Renal cortical epithelial cell (primary cell): ENCODE data around the gene FRMD4A. TPM values are rescaled to one million over a fixed set of nuclear protein-coding genes. Genes with fewer than 3 reads are reported as not detected.
A peak's percentile ranks its signal among the peaks of the same experiment; 100 is the strongest.

Experiments used
- DNase-seq: peaks from one replicate; pipeline ENCODE4 v3.0.0-alpha.2; 2011; ENCODE audit warnings: low read depth
- total RNA-seq: library from RNA; depleted of rRNA; stranded (reverse); fragments of >200 nt; gene quantifications from 2 replicates; pipeline ENCODE4 v1.2.3, GENCODE V29; 2014

Gene FRMD4A
- total RNA-seq, 1 donor from 2014 or later, result 18.6 TPM

DNA sequence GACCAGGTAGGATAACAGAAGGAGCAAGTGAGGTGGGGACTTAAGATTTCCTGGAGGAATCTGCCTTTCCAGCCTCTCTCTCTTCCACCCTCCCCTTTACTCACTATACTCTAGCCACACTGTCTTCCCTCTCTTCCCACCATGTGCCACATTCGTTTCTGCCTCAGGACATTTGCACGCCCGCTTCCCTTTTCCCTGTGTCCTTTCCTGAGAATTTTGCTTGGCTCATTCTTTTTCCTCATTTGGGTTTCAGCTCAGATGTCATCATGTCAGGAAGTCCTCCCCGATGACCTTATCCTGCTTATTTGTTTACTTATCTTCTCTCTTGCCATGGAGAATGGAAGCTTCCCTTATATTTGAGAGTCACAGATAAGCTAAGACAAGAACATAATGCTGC lies 380.2 kb downstream of the FRMD4A start:
- no peak for DNase-seq

DNA sequence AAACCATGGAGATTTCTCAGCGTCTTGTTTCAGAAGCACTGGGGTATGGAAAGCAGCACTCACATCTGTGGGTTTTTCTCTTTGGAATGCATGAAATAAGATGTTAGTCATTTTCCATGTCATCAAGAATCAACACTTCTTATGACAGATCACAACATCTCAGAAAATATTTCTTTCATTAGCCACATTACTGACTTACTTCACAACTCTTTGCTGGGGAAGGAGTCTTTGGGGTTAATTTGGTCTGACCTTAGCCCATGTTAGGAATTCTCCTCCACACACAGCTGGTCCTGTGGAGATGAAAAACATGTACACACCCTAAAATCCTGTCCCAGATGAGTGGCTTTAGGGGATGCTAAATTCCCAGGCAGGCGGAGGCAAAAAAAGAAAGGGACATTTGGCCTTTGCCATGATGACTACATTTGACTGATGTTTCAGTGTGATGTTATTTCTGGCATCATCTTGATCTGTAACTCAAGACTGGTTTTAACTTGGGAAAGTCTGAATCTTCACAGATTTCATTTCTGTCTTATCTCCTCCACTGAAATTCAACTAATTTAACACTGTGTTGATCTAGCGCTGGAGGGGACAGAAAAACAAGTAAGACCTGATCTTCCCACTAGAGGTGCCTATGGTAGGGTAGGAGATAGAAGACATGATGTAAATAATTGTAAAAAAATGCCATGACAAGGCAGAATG lies 380.7 kb downstream of the FRMD4A start:
- peak; percentile 79 for DNase-seq

DNA sequence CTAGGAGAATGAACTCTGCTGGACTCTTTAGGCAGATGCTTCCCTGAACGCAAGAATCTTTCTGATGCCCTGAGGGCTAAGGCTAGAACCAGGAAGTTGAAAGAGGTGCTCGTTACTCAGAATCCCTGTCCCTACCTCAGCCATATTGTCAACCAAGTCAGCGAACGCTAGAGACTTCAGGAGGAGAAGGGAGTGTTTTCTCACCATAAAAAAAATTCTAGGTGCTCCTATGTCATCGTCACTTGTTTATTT lies 384.6 kb downstream of the FRMD4A start:
- no peak for DNase-seq

DNA sequence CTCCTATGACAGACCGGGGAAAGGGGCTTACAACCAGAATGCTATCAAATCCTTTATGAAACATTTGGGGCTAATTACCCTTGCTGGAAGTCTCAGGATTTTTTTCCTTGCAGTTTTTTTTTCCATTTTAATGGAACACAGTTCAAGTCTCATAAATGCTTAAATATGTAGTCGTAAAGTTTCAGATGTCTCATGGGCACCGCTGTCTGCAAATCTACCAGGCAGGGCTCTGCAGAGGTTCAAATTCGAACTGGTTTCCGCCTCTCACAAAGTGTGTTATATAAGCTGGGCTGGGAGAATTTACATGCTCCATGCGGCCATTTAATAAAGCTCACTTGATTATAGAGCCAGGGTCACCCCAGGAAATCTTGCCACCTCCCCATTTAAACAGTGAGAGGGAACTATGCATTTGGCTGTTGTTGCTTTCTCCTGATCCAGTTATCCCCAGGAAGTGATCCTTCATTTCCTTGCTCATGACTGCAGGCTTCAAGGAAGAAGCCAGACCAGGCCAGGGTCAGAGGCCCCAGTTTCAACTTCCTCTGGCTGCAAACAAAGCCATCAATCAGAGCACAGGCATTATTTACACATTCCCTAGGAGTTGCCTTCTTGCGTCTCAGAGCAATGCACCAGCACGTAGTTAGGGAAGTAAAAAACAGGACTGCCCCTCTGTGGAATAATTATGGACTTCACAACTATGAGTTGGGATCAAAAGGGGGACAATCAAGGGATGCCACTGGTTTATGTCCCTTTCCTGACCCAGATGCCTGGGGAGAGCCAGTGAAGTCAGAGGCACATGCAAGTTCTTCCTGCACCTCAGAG lies 385.1 kb downstream of the FRMD4A start:
- DNase-seq, result peak; percentile 46

DNA sequence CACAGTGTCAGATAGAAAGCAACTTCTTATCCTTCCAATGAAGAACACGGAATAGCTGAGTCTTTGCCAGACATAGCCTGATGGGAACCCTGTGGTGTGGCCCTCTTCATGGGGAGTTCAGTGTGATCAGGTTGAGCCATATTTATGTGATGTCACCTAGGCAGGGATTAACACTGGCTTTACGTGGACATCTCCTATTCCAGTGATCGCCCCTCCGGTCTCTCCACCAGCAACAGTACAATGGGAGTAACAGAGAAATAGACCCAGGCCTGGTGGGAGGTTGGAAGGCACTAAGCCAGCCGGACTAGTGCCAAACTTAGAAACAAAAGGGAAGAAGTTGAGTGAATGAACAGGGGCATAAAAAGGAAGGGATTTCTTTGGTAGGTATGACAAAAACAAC lies 385.9 kb downstream of the FRMD4A start:
- no peak for DNase-seq

DNA sequence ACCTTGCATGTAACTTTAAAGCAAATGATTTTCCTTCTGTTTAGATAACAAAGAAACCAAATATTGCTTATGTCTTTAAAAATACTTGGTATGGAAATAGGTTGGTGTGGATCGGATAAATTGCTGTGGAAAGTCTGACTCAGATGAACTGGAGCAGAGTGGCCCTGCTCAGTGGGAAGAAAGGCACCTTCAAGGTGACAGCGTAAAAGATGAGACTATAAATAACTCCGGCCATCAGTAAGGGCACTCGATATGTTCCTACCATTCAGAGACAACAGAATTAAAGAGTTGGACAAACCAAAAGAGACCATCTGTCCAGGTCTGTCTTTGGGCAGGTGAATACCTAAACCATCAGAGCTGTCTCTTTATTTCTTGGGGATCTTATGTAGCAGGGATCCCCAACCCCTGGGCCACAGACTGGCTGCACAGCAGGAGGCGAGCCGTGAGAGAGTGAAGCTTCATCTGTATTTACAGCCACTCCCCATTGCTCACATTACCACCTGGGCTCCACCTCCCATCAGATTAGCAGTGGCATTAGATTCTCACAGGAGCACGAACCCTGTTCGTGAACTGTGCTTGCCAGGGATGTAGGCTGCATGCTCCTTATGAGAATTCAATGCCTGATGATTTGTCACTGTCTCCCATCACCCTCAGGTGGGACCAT lies 386.9 kb downstream of the FRMD4A start:
- DNase-seq, result no peak

DNA sequence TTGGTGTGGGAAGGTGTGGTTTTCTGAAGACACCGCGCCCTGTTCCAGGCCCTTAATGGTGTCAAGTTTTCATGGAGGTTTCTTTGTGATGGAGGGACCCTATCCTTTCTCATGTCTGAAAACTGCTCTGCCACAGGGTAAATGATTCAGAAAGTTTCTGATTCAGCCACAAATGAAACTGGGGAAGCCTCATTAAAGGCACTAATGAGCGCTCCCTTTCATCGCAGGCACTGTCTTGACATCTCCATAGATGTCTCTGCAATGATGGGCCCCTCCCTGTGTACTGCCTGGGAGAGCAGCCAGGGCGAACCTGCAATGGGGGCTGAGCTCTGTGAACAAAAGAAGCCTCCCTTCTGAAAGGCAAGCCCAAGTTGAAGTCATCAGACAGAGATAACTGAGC lies 388.7 kb downstream of the FRMD4A start:
- no peak for DNase-seq

DNA sequence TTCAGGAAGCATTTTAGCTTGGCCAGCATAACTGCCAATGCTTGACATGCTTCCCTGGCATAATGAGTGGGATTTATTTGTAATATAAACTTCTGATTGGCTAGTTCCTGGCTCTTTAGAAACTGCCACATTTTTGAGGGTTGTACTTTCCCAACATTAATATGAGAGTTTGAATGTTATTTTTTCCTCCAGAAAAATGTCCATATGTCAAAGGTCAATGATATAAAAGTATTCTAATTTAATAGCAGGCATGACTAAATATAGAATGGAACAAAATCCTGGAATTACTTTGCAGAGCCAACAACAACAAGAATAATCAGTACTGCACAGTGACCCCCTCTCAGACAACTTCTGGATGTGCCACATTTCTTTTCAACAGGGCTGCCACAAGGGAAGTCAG lies 391.3 kb downstream of the FRMD4A start:
- no peak for DNase-seq

DNA sequence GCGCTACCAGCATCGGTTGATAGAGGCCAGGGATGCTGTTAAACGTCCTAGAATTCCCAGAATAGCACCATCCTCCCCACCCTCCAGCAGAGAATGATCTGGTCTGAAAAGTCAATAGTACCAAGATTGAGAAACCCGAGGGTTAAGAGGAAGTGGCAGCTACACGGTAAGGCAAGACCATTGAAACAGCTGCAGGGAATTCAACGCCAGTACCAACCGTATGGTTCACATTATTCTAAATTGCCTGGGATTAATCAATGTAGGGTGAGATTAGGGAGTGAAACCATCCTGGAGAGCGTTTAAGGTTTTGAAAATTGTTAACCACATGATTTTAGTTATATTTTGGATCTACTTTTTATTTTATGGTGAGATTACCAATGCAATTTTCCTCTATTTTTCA lies 391.8 kb downstream of the FRMD4A start:
- DNase-seq, result no peak

DNA sequence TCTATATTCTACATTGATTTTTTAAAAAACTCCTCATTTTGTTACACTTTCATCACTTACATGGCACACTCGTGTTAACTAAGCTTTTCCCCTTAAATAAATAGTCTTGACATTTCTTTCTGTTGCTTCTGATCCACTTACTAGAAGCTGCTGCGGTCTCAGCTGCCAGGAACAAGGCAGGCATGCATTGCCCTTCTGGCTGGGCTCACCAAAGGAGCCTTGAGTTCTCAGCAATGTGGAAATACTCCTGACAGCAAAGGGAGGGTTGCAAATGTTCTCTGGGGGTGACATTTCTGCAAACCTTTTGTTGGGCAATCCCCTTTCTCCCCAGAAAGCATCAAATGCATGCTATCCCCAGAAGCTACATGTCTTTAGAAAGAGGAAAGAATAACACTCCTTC lies 393.9 kb downstream of the FRMD4A start:
- no peak for DNase-seq

DNA sequence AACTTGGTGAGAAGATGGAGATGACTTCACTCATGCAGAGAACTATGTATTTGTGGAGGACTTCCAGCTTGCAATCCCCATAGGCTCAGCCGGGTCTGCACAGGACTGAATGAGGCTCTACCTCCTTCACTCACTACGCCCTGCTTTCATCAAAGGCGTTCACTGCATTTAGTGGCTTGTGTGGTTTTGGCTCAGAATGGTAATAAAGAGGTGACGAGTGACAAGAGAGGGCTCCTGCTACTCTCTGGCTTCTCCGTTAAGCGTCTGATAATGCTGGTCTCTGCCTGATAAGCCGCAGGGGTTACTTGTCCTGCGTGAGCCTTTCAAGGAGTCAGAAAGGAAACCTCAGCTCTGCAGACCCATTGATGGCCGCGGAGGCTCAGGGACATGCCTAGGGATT lies 400.6 kb downstream of the FRMD4A start:
- no peak for DNase-seq

DNA sequence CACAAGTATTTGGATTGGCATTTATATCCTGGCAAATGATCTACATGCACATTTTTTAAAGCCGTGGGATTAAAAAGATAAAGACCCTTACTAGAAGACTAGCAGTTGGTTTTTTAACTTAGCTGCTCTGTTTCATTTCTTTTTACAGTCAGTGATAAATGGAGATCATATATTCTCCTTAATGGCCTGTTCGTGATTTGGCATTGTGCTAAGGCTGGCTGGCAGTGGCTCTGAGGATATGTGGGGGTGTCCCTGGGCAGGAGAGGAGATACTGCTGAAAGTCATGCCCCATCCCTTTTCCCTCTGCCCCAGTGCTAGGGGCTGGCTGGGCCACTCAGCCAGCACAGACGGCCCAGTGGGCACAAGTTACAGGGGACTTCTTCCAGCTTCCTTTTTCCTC lies 402.3 kb downstream of the FRMD4A start:
- no peak for DNase-seq

DNA sequence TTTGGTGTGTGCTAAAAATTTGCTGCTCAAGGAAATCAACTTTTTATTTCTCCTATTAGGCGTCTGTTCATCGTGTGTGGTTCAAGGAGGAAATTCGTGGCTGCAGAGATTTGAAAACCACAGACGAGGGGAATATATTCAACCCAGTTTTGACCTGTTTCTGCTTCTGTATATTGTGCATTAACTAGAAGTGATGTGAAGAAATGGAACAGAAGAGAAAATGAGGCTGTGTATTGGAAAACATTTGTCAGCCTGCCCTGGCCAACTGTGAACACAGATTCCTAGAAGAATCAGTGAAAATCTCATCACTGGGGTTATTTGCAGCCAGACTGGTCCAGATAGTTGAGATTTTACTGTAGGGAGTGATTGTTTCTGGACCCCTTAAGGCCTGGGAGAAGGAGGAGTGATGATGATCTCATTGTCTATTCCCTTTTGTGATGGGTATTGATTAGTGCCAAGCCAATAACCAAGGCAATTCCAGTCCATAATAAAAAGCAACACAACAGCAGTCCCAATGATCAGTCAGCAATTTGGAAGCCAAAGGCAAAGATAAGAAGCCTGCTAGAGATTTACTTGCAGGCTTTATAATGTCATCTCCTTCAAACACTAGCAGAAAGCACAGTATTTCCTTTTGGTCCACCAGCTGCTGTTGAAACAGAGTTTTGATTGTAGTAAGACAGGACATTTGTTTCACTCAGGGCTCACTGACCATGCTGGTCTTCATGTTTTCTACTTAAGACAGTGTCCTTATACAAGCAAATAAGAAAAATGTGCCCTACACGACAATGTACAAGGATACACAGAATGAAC lies 404.5 kb downstream of the FRMD4A start:
- DNase-seq, result no peak

DNA sequence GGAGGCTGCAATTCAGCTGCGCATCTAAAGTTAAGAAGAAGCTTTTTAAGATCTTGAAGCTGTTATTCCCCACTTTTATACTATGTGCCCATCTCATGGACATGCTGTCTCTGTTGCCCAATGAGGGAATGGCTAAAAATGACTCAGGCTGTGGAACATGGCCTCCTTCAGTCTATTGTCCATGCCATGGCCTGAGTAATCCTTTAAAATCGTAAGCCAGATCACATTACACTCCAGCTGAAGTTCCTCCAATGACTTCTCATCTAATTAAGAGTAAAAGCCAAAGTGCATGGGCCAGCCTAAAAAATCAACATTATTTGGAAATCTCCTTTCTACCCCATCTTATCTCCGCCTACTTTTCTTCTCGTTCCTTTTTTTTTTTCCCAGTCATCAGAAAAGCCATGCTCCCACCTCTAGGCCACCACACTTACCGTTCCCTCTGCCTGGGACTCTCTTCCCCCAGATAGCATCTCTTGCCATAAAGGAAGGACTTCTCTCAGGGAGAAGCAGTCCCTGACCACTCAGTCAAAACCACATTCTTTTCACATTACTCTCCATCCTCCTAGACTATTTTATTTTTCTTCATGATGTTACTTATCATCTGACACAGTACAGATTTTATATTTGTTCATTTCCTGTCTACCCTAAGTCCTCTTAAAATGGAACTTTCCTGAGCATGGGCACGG lies 406.5 kb downstream of the FRMD4A start:
- DNase-seq, result peak; percentile 76

DNA sequence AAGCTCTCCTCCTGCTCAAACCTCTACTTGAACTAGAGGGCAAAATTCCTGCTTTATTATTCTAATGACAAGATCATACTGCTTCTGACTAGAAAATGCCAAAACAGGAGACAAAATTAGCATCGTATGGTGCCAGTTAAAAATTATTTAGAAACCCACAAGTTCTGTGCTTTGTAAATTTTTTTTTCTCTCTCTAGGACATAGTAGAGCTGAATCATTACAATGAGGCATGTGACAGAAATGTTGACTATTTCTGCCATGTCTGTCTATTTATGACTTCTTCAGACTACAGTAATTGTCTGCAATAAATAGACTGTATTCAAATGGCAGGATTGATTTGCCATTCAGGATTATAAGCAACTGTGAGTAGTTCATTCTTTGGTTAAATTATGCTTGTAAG lies 408.1 kb downstream of the FRMD4A start:
- DNase-seq, result peak; percentile 21

DNA sequence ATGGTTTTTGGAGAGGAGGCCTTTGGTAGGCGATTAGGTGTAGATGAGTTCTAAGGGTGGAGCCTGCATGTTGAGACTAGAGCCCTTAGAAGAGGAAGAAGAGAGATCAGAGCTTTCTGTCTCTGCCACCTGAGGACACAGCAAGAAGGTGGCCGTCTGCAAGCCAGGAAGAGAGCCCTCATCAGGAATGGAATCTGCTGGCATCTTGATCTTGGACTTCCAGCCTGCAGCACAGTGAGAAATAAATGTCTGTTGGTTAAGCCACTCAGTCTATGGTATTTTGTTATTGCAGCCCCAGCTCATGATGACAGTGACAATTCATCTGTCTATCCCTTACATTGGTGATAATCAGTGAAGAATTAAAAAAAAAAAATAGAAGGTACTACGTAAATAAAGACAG lies 408.8 kb downstream of the FRMD4A start:
- DNase-seq, result no peak

DNA sequence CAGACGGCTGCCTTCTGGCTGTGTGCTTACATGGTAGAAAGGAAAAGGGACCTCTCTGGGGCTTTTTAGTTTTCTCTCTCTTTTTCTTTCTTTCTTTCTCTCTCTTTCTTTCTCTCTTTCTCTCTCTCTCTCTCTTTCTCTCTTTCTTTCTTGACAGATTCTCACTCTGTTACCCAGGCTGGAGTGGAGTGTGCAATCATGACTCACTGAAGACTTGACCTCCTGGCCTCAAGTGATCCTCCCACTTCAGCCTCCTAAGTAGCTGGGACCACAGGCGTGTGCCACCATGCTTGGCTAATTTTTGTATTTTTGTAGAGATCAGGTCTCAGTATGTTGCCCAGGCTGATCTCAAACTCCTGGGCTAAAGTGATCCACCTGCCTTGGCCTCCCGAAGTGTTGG lies 409.6 kb downstream of the FRMD4A start:
- peak; percentile 42 for DNase-seq

DNA sequence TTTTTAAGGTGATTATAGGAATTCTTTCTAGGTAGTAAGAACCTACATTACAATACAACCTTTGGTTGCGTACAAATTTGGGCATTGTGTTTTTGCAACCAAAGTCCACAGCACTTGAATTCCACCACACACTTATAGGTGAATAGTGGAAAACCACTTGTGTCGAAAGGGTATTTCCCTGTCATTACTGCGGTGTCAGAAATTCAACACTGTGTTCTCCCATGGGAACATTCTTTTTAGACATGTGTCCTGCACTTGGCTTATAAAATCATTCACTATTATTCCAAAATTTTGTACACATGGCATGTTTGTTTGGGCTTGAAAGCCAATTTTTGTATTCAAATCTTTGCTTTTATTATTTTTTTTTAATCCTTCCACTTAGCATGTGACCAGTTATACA lies 410.3 kb downstream of the FRMD4A start:
- DNase-seq, result no peak

DNA sequence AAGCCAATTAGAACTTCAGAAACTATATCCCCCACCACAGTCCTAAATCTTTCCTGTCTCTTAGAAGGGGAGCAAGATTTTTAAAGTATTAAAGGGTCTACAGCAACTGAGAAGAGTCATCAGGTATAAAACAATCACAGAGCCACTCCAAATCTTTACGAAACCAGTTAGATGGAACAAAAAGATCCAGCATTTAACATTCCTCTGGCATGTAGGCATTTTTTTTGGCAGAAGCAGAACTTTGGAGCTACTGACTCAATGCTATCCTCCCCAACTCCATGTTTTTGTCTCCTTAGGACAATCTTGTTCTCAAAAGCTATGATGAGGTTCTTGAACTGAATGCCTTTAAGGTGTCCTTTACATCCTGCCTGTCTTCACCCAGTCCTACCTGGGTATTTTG lies 410.7 kb downstream of the FRMD4A start:
- DNase-seq, result no peak

DNA sequence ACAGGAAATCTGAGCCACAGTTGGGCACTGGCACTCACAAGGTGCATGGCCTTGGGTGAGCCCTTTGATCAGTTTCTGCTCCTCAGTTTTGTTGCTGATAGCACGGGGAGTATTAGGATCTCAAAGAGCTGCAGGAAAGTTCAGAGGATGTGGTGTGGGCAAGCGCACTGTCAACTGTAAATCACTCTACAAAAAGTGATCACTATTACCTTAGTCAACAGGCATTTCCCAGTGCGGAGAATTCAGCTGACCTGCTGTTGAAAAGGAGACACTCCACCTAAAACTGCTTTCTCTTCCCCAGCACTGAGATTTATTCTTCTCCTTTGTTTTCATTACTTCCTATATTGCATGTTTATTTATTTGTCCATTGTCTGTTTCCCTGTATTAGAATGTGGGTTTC lies 412.9 kb downstream of the FRMD4A start:
- no peak for DNase-seq

DNA sequence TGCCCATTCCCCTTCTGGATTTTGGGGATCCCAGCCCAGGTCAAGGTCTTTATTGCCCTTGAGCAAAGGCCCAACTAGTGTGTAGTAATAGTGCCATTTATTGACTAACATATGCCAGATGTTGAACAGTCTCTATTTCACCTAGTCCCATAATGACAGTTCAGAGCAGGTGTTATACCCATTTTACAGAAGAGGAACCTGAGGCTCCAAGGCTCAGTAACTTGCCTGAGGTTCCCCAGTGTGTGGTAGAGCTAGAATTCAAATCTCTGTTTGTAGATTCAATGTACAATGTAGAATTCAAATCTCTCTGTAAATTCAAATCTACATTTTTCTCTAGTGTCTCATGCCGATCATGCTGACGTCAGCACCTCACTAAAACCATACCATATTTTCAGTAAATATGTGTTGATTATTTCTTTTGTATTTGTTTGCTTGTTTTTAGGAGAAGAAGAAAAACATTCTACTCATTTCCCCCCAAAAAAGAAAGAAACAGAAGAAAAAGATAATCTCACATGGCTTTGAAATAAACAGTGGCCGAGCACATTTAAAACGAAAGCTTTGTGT lies 414.3 kb downstream of the FRMD4A start:
- no peak for DNase-seq

DNA sequence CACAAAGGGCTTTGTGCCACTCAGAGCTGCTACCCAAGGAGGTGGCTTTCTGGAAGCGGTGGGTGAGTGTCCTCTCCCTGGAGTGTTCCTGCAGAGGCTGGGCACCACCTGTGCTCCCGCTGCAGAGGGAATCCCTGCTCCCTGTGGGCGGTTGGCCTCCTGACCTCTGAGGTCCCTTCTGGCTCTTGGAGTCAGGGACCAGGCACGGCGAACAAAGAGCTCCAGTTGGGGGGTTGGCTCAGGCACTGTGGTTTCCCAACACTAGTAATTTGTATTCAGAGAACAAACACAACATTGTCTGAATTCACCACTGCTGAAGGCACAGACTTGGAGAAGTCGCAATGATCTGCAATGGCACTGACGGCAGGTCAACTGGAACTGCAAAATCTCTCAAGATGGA lies 415.0 kb downstream of the FRMD4A start:
- peak; percentile 33 for DNase-seq
